Measurements from ENCODE around the gene LSAMP.

- TF ChIP-seq ZBTB8A (tag by site-specific recombination; IDR thresholded peaks at IDR 0.05) (no peak), ZNF580 (tag by site-specific recombination; IDR thresholded peaks at IDR 0.05) (no peak), ZSCAN18 (tag by site-specific recombination; IDR thresholded peaks at IDR 0.05) (no peak), CTCF (tag by site-specific recombination; IDR thresholded peaks at IDR 0.05) (no peak), ZNF704 (tag by site-specific recombination; IDR thresholded peaks at IDR 0.05) (no peak), ZBTB21 (tag by site-specific recombination; IDR thresholded peaks at IDR 0.05) (no peak), ZNF701 (tag by site-specific recombination; IDR thresholded peaks at IDR 0.05) (no peak), ZNF24 (tag by site-specific recombination; IDR thresholded peaks at IDR 0.05) (no peak), HOXC10 (CRISPR knock-in tag; IDR thresholded peaks at IDR 0.05) (no peak), ZNF596 (tag by site-specific recombination; IDR thresholded peaks at IDR 0.05) (no peak)
Observed at GRCh38 chr3:116059421-116060096, 385.7 kb downstream of the LSAMP start.
